A549 (cell line): ENCODE measurements around the gene PCGF3. TPM values are rescaled to one million over a fixed set of nuclear protein-coding genes. Genes with fewer than 3 reads are reported as not detected.

ENCODE experiments used
- ATAC-seq, 2 experiments: fragments of 200-7000 bp in 1 of 2; fragments of >200 bp in 1 of 2; cut with Nextera tagmentation in 1 of 2; cut with Tn5 transposase in 1 of 2; 3 replicates each; pipeline versions ENCODE4 v1.8.0 to v1.9.1; 2018 to 2020; ENCODE audit warnings: mild to moderate bottlenecking in 1 of 2, moderate library complexity in 1 of 2
- CTCF ChIA-PET: fragments of 300-600 bp; sonication (Branson Sonifier 250); formaldehyde crosslinking; extraction: SDS; loops from one replicate; lab custom pipeline; 2021; ENCODE audit warnings: antibody characterized with exemption, inconsistent platforms; lab: Yijun Ruan, JAX
- POLR2A ChIA-PET: fragments of 350-600 bp; formaldehyde crosslinking; extraction: SDS; loops from one replicate; lab custom pipeline; 2021; ENCODE audit warnings: antibody characterized with exemption, inconsistent platforms; lab: Yijun Ruan, JAX
- DNase-seq, 2 experiments: peaks; one replicate each; pipeline versions ENCODE4 v3.0.0 to v3.0.0-alpha.2; 2011 to 2016; ENCODE audit warnings: low read depth in 1 of 2, low spot score in 1 of 2
- FAIRE-seq: peaks from 2 replicates; lab custom pipeline; 2011; peaks lifted over from hg19 to GRCh38; lab: Jason Lieb, UNC
- H3K27ac ChIP-seq, 2 experiments: fragments of >200 bp; sonication (Bioruptor Twin); formaldehyde crosslinking; 3 replicates each; pipeline ENCODE4 v1.5.1; 2016 to 2017
- H3K4me1 ChIP-seq: fragments of >200 bp; sonication (Bioruptor Twin); formaldehyde crosslinking; 3 replicates; pipeline ENCODE4 v1.6.1; 2016
- H3K4me2 ChIP-seq: fragments of >200 bp; sonication (Bioruptor Twin); formaldehyde crosslinking; 3 replicates; pipeline ENCODE4 v1.6.1; 2016
- H3K4me3 ChIP-seq: fragments of >200 bp; sonication (Bioruptor Twin); formaldehyde crosslinking; 3 replicates; pipeline ENCODE4 v1.5.1; 2016
- H3K9me3 ChIP-seq: fragments of >200 bp; sonication (Bioruptor Twin); formaldehyde crosslinking; 3 replicates; pipeline ENCODE4 v1.6.1; 2016
- ATOH8 ChIP-seq: fragments of 250-450 bp; sonication (Bioruptor Pico); IDR thresholded peaks from 2 replicates; pipeline ENCODE4 v1.5.0; 2020; ENCODE audit warnings: low read depth, mild to moderate bottlenecking, moderate library complexity
- BHLHE40 ChIP-seq: IDR thresholded peaks from 2 replicates; pipeline ENCODE4 v1.6.1; 2012; ENCODE audit warnings: low read depth, low read length, inconsistent platforms
- CBX2 ChIP-seq: fragments of 200-600 bp; sonication (generic); IDR thresholded peaks from 2 replicates; pipeline ENCODE4 v1.6.1; 2016; ENCODE audit warnings: low read depth, mild to moderate bottlenecking, borderline replicate concordance
- CTCF ChIP-seq: fragments of >200 bp; sonication (Bioruptor Twin); formaldehyde crosslinking; IDR thresholded peaks from 3 replicates; pipeline ENCODE4 v1.5.1; 2016
- ESRRA ChIP-seq: fragments of 150-350 bp; IDR thresholded peaks from 2 replicates; pipeline ENCODE4 v1.6.1; 2014; ENCODE audit warnings: mild to moderate bottlenecking, low read length, borderline replicate concordance
- FOSB ChIP-seq: fragments of 250-450 bp; sonication (Bioruptor Pico); IDR thresholded peaks from 2 replicates; pipeline ENCODE4 v1.5.0; 2020; ENCODE audit warnings: mild to moderate bottlenecking, moderate library complexity
- HEYL ChIP-seq: fragments of 250-450 bp; sonication (Bioruptor Pico); IDR thresholded peaks from 2 replicates; pipeline ENCODE4 v1.8.0; 2021; ENCODE audit warnings: mild to moderate bottlenecking, moderate library complexity
- HMGXB4 ChIP-seq: fragments of 250-450 bp; sonication (Bioruptor Pico); IDR thresholded peaks from 2 replicates; pipeline ENCODE4 v1.5.0; 2021; ENCODE audit warnings: mild to moderate bottlenecking, moderate library complexity, borderline replicate concordance
- HOXB13 ChIP-seq: fragments of 250-450 bp; sonication (Bioruptor Pico); IDR thresholded peaks from 2 replicates; pipeline ENCODE4 v1.5.0; 2020; ENCODE audit warnings: low read depth, mild to moderate bottlenecking, moderate library complexity
- JUN ChIP-seq, 2 experiments: fragments of >200 bp; sonication (Bioruptor Twin); formaldehyde crosslinking; IDR thresholded peaks; 2 replicates in 1 of 2; 3 replicates in 1 of 2; pipeline ENCODE4 v1.6.1; 2016 to 2017
- MYC ChIP-seq: IDR thresholded peaks from 2 replicates; pipeline ENCODE4 v1.6.1; 2012; ENCODE audit warnings: mild to moderate bottlenecking, inconsistent platforms, low read length, improper control_type of control experiment, borderline replicate concordance
- NFE2L2 ChIP-seq: fragments of 150-350 bp; conservative IDR thresholded peaks from 2 replicates; pipeline ENCODE4 v1.6.1; 2014; ENCODE audit warnings: low read length
- NPAS2 ChIP-seq: fragments of 250-450 bp; sonication (Bioruptor Pico); IDR thresholded peaks from 2 replicates; pipeline ENCODE4 v1.8.0; 2022; ENCODE audit warnings: mild to moderate bottlenecking, moderate library complexity, borderline replicate concordance
- NR3C1 ChIP-seq: fragments of >200 bp; sonication (Bioruptor Twin); formaldehyde crosslinking; IDR thresholded peaks from 3 replicates; pipeline ENCODE4 v1.6.1; 2017
- POLR2A ChIP-seq: IDR thresholded peaks from 2 replicates; pipeline ENCODE4 v1.6.1; 2012; ENCODE audit warnings: mild to moderate bottlenecking, low read length
- RAD21 ChIP-seq, 2 experiments: fragments of >200 bp in 1 of 2; sonication (Bioruptor Twin) in 1 of 2; formaldehyde crosslinking in 1 of 2; IDR thresholded peaks in 1 of 2; conservative IDR thresholded peaks in 1 of 2; 2 replicates in 1 of 2; 3 replicates in 1 of 2; pipeline ENCODE4 v1.6.1; 2012 to 2018; ENCODE audit warnings: inconsistent platforms in 1 of 2
- RARB ChIP-seq: fragments of 250-450 bp; sonication (Bioruptor Pico); IDR thresholded peaks from 2 replicates; pipeline ENCODE4 v1.8.0; 2021; ENCODE audit warnings: mild to moderate bottlenecking, moderate library complexity
- RCOR1 ChIP-seq: fragments of 150-350 bp; IDR thresholded peaks from 2 replicates; pipeline ENCODE4 v1.6.1; 2014; ENCODE audit warnings: antibody characterized with exemption, low read length, low read depth
- ZC3H11A ChIP-seq: fragments of 450-650 bp; IDR thresholded peaks from 2 replicates; pipeline ENCODE4 v1.6.1; 2014; ENCODE audit warnings: antibody characterized with exemption, mild to moderate bottlenecking
- ZNF302 ChIP-seq: fragments of 250-450 bp; sonication (Bioruptor Pico); IDR thresholded peaks from 2 replicates; pipeline ENCODE4 v1.9.0; 2021; ENCODE audit warnings: inconsistent platforms, mild to moderate bottlenecking, moderate library complexity
- WGBS: methylation state at CpG from one replicate; pipeline ENCODE4 v1.1.6; 2017; ENCODE audit errors: missing lambda C conversion rate; 5-methylcytosine and 5-hydroxymethylcytosine counted together
- polyA plus RNA-seq, 4 experiments: library from polyadenylated mRNA; depleted of rRNA in 3 of 4; stranded (reverse); fragments of >200 nt; fragmentation: RNase III in 1 of 4; extraction: RNeasy Plus Mini Kit Qiagen cat#74134 plus additional on column Dnase treatment in 1 of 4; gene quantifications; 2 replicates in 3 of 4; 3 replicates in 1 of 4; pipeline ENCODE4 v1.2.3, GENCODE V29; 2011 to 2017
- TF ChIP-seq, protein P1 (sequence below): fragments of 450-650 bp; IDR thresholded peaks from 2 replicates; pipeline ENCODE4 v1.6.1; 2014; ENCODE audit warnings: antibody characterized with exemption
- TF ChIP-seq, protein P2 (sequence below): IDR thresholded peaks from 2 replicates; pipeline ENCODE4 v1.6.1; 2012
- TF ChIP-seq, protein P3 (sequence below): fragments of 200-600 bp; sonication (generic); IDR thresholded peaks from 2 replicates; pipeline ENCODE4 v1.6.1; 2016; ENCODE audit warnings: antibody characterized with exemption, mild to moderate bottlenecking, moderate library complexity
- TF ChIP-seq, protein P4 (sequence below): IDR thresholded peaks from 2 replicates; pipeline ENCODE4 v1.6.1; 2012

PCGF3 gene
- polyA plus RNA-seq, 2 of the 4 experiments (the other 2 are of a cell fraction): 15.9 to 21.0 TPM

DNA sequence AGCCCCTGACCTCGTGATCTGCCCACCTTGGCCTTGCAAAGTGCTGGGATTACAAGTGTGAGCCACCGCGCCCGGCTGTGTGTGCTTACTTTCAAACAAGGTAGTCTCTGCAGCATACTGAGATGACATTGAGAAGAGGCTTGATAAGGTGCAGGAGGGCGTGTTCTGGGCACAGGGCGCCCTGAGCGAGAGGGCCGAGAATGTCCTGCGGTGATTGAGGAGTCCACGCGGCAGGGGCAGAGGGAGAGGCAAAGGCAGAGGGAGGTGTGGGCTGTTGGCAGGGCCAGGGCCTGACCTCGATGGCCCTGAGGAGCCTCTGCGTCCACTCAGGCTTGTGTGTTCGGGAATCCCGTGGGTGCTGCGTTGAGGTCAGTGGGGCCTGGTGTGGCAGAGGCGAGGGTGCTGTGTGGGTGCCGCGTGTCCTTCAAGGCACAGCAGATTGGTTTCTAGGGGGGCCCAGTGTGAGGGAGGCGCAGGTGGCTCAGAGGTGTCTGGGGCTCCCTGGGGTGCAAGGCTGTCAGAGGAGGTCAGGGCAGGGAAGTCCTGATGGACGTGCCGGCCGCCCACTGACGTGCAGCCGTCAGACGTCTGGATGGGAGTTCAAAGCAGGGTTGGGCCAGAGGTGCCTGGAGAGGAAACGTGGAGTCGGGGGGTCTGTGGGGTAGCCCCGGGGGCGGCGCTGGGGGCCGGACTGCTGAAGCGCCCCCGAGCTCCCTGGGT is 12.1 kb downstream of the PCGF3 start:
- no peaks in the 10 kb centered on the region for H3K9me3 ChIP-seq
- DNase-seq: no peak
- ATAC-seq: no peak
- FAIRE-seq: no peak
- WGBS: 94% methylated on average over 23 of the region's 34 CpGs
- H3K4me1 ChIP-seq: no peaks in the 10 kb centered on the region
- POLR2A ChIA-PET: no interaction called here
- H3K4me2 ChIP-seq: no peak overlapping the region
- TF ChIP-seq HMGXB4 (no peak), MYC (no peak), BHLHE40 (no peak), RARB (no peak), RAD21 (conservative IDR thresholded peaks at IDR 0.05 in 1 of 2, IDR thresholded peaks at IDR 0.05 in 1 of 2) (no peak), POLR2A (no peak)
- TF ChIP-seq, protein P1, sequence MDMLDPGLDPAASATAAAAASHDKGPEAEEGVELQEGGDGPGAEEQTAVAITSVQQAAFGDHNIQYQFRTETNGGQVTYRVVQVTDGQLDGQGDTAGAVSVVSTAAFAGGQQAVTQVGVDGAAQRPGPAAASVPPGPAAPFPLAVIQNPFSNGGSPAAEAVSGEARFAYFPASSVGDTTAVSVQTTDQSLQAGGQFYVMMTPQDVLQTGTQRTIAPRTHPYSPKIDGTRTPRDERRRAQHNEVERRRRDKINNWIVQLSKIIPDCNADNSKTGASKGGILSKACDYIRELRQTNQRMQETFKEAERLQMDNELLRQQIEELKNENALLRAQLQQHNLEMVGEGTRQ: no peak
- no peak overlapping the region for H3K4me3 ChIP-seq
- no peak overlapping the region for H3K27ac ChIP-seq
- CTCF ChIA-PET: no interaction called here

- no peak for TF ChIP-seq CTCF
- TF ChIP-seq FOSB (CRISPR knock-in tag): no peak
- TF ChIP-seq ATOH8: no peak
- no peak for TF ChIP-seq RAD21 (conservative IDR thresholded peaks at IDR 0.05 in 1 of 2, IDR thresholded peaks at IDR 0.05 in 1 of 2)
- no peak for TF ChIP-seq CBX2
- TF ChIP-seq ZNF302 (CRISPR knock-in tag): no peak
- TF ChIP-seq, protein P2, sequence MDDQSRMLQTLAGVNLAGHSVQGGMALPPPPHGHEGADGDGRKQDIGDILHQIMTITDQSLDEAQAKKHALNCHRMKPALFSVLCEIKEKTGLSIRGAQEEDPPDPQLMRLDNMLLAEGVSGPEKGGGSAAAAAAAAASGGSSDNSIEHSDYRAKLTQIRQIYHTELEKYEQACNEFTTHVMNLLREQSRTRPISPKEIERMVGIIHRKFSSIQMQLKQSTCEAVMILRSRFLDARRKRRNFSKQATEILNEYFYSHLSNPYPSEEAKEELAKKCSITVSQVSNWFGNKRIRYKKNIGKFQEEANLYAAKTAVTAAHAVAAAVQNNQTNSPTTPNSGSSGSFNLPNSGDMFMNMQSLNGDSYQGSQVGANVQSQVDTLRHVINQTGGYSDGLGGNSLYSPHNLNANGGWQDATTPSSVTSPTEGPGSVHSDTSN: no peak
- no peak for TF ChIP-seq ESRRA
- no peak for TF ChIP-seq NPAS2 (CRISPR knock-in tag)
- TF ChIP-seq RCOR1: no peak
- no peak for TF ChIP-seq NFE2L2
- TF ChIP-seq JUN (IDR thresholded peaks at IDR 0.05): no peak
- no peak for TF ChIP-seq HOXB13 (CRISPR knock-in tag)
- TF ChIP-seq, protein P3, sequence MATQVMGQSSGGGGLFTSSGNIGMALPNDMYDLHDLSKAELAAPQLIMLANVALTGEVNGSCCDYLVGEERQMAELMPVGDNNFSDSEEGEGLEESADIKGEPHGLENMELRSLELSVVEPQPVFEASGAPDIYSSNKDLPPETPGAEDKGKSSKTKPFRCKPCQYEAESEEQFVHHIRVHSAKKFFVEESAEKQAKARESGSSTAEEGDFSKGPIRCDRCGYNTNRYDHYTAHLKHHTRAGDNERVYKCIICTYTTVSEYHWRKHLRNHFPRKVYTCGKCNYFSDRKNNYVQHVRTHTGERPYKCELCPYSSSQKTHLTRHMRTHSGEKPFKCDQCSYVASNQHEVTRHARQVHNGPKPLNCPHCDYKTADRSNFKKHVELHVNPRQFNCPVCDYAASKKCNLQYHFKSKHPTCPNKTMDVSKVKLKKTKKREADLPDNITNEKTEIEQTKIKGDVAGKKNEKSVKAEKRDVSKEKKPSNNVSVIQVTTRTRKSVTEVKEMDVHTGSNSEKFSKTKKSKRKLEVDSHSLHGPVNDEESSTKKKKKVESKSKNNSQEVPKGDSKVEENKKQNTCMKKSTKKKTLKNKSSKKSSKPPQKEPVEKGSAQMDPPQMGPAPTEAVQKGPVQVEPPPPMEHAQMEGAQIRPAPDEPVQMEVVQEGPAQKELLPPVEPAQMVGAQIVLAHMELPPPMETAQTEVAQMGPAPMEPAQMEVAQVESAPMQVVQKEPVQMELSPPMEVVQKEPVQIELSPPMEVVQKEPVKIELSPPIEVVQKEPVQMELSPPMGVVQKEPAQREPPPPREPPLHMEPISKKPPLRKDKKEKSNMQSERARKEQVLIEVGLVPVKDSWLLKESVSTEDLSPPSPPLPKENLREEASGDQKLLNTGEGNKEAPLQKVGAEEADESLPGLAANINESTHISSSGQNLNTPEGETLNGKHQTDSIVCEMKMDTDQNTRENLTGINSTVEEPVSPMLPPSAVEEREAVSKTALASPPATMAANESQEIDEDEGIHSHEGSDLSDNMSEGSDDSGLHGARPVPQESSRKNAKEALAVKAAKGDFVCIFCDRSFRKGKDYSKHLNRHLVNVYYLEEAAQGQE: no peak
- TF ChIP-seq, protein P4, sequence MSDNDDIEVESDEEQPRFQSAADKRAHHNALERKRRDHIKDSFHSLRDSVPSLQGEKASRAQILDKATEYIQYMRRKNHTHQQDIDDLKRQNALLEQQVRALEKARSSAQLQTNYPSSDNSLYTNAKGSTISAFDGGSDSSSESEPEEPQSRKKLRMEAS: no peak
- TF ChIP-seq ZC3H11A: no peak
- TF ChIP-seq, protein P1: no peak
- no peak for TF ChIP-seq BHLHE40
- TF ChIP-seq NR3C1: no peak
- no peak for TF ChIP-seq HEYL (CRISPR knock-in tag)
- H3K27ac ChIP-seq: no peak overlapping the region
- no peak overlapping the region for H3K4me2 ChIP-seq
- 91% methylated on average over 7 of the region's 8 CpGs for WGBS
- POLR2A ChIA-PET: no interaction called here
- FAIRE-seq (no peak), ATAC-seq (no peak), DNase-seq (no peak)
- H3K4me1 ChIP-seq: no peaks in the 10 kb centered on the region
- H3K4me3 ChIP-seq: no peak overlapping the region
- CTCF ChIA-PET: interaction anchor here (1.2 kb wide), 1 partner anchor 24 kb away, joined by 4 read pairs; no protein-coding TSS in a partner anchor
- no peaks in the 10 kb centered on the region for H3K9me3 ChIP-seq
Observed at GRCh38 chr4:718460-718859, 12.8 kb downstream of the PCGF3 start.
